Measurements from ENCODE around the gene POLH. TPM values are rescaled to one million over a fixed set of nuclear protein-coding genes. Genes with fewer than 3 reads are reported as not detected.

Gene POLH
- total and polyA plus RNA-seq, 4 donors, result 9.5 to 18.0 (median 11.9) TPM

DNA sequence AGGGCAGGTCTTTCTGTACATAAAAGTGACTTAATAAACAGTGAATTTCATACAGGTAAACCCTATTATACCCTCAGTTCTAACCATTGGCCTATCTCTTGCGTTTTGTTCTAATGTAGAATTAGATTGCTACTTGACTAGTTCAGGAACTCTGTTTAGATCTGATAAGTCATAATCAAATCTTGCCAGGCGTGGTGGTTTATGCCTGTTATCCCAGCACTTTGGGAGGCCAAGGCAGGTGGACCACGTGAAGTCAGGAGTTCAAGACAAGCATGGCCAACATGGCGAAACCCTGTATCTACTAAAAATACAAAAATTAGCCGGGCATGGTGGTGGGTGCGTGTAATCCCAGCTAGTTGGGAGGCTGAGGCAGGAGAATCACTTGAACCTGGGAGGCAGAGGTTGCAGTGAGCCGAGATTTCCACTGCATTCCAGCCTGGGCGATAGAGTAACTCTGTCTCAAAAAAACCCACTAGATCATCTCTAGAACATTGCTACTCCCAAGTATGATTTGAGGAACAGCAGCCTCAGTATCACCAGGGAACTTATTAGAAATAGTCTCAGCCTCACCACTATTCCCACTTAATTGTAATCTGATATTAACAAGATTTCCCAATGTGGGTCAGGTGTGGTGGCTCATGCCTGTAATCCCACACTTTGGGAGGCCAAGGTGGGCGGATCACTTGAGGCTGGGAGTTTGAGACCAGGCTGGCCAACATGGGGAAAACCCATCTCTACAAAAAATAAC is 40.9 kb downstream of the POLH start:
- DNase-seq (ENCODE audit: low read depth in 4 of 6, low spot score in 6 of 6), result no peak
- H3K4me3 ChIP-seq (ENCODE audit: low read depth, low read length), result no peak overlapping the region
- no peak overlapping the region for H3K27ac ChIP-seq (ENCODE audit: low read depth, low read length)
- 97% methylated on average over 3 of the region's 9 CpGs for WGBS (ENCODE audit: insufficient coverage)
- H3K36me3 ChIP-seq (ENCODE audit: control insufficient read depth, insufficient read depth, low read length), result peaks cover 51% of the 10 kb centered on the region
- H3K4me1 ChIP-seq (ENCODE audit: control insufficient read depth, insufficient read depth, low read length), result no peaks in the 10 kb centered on the region
- no peaks in the 10 kb centered on the region for H3K9me3 ChIP-seq (ENCODE audit: control insufficient read depth, insufficient read depth, low read length)
- no peaks in the 10 kb centered on the region for H3K27me3 ChIP-seq (ENCODE audit: control insufficient read depth, insufficient read depth, low read length)

- Histone ChIP-seq H3K4me1 (ENCODE audit: control insufficient read depth, insufficient read depth, low read length) (no peaks in the 10 kb centered on the region), H3K9me3 (ENCODE audit: control insufficient read depth, insufficient read depth, low read length) (no peaks in the 10 kb centered on the region), H3K27ac (ENCODE audit: low read depth, low read length) (no peak overlapping the region), H3K36me3 (ENCODE audit: control insufficient read depth, insufficient read depth, low read length) (peaks cover 71% of the 10 kb centered on the region), H3K27me3 (ENCODE audit: control insufficient read depth, insufficient read depth, low read length) (no peaks in the 10 kb centered on the region), H3K4me3 (ENCODE audit: low read depth, low read length) (no peak overlapping the region)
- DNase-seq (ENCODE audit: low read depth in 4 of 6, low spot score in 6 of 6), result no peak
- WGBS (ENCODE audit: insufficient coverage), result 97% methylated on average over 10 of the region's 12 CpGs
Observed at GRCh38 chr6:43621078-43621835, 45.3 kb downstream of the POLH start.

- Histone ChIP-seq H3K9me3 (ENCODE audit: control insufficient read depth, insufficient read depth, low read length) (no peaks in the 10 kb centered on the region), H3K27me3 (ENCODE audit: control insufficient read depth, insufficient read depth, low read length) (no peaks in the 10 kb centered on the region), H3K4me1 (ENCODE audit: control insufficient read depth, insufficient read depth, low read length) (no peaks in the 10 kb centered on the region), H3K36me3 (ENCODE audit: control insufficient read depth, insufficient read depth, low read length) (peaks cover 71% of the 10 kb centered on the region), H3K4me3 (ENCODE audit: low read depth, low read length) (no peak overlapping the region), H3K27ac (ENCODE audit: low read depth, low read length) (no peak overlapping the region)
- 96% methylated on average over 5 of the region's 10 CpGs for WGBS (ENCODE audit: insufficient coverage)
- DNase-seq (ENCODE audit: low read depth in 4 of 6, low spot score in 6 of 6), result no peak
Observed at GRCh38 chr6:43621836-43622180, 45.8 kb downstream of the POLH start.

- Histone ChIP-seq H3K4me1 (ENCODE audit: control insufficient read depth, insufficient read depth, low read length) (peaks cover 5% of the 10 kb centered on the region), H3K27ac (ENCODE audit: low read depth, low read length) (no peak overlapping the region), H3K9me3 (ENCODE audit: control insufficient read depth, insufficient read depth, low read length) (no peaks in the 10 kb centered on the region), H3K4me3 (ENCODE audit: low read depth, low read length) (no peak overlapping the region), H3K36me3 (ENCODE audit: control insufficient read depth, insufficient read depth, low read length) (peaks cover 68% of the 10 kb centered on the region), H3K27me3 (ENCODE audit: control insufficient read depth, insufficient read depth, low read length) (no peaks in the 10 kb centered on the region)
- no peak for DNase-seq (ENCODE audit: low read depth in 4 of 6, low spot score in 6 of 6)
- WGBS (ENCODE audit: insufficient coverage), result 96% methylated on average over 10 of the region's 10 CpGs
Observed at GRCh38 chr6:43622541-43622940, 46.6 kb downstream of the POLH start.

DNA sequence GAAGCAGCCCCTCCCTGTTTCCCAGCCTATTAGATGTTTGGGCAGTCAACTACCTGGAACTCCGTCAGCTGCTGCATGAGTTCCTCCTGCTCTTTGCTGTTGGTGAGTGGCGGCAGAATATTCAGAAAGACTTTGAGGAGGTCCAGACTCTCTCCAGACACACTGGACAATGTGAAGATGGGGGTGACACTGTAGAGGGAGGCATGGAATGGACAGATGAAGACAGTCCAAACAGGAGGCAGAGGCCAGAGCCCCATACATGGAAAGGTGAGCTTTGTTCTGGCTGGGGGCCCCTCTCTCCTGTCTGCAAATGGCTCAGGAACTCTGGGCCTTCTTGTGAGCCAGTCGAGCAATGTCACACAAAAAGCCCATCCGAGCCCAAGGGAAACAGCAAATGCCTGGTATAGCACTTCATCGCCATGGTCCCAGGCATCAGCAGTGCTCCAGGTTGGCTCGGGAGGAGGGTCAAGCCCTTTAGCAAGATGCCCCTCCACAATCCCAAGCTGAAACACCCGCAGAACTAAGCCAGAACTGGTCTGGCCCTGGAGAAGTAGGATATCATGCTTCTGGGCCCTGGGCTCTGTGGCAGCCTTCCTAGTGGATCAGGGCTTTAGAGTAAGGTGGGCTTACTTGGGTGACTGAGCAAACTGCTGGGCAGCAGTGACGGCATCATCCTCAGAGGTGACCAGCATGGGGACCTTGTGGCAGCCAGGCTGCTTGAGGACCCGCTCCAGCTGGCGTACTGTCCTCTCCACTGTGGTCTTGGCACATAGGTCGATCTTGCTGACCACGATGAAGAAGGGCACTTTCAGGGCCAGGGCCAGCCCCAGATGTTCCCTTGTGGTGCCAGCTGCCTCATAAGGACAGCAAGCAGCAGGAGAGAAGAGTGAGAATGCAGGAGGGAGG is 48.1 kb downstream of the POLH start:
- Histone ChIP-seq H3K27ac (ENCODE audit: low read depth, low read length) (no peak overlapping the region), H3K9me3 (ENCODE audit: control insufficient read depth, insufficient read depth, low read length) (no peaks in the 10 kb centered on the region), H3K4me1 (ENCODE audit: control insufficient read depth, insufficient read depth, low read length) (peaks cover 15% of the 10 kb centered on the region), H3K36me3 (ENCODE audit: control insufficient read depth, insufficient read depth, low read length) (peaks cover 59% of the 10 kb centered on the region), H3K4me3 (ENCODE audit: low read depth, low read length) (no peak overlapping the region), H3K27me3 (ENCODE audit: control insufficient read depth, insufficient read depth, low read length) (no peaks in the 10 kb centered on the region)
- DNase-seq (ENCODE audit: low read depth in 4 of 6, low spot score in 6 of 6), result no peak
- 88% methylated on average over 11 of the region's 12 CpGs for WGBS (ENCODE audit: insufficient coverage)

DNA sequence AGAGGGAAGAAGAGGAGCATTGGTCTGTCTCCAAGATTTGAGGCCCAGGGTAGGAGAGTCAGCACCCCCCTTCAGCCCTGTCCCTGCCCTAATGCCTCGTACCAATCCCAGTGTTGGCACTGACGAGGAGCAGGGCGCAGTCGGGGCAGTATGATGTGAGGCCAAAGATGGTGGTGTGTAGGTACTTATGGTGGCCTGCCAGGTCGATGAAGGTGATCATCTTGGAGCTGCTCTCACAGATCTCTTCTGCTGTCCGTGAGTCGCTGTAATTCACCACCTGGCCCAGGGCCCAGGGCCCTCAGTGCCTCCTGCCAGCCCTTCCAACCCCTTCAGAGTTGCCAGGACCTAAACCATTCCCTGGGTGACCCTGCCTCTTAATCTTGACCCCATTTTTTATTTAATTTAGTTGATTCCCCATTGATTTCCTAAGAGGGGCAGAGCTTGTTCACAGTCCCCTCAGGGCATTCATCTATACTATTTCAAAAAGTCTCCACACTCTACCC is 48.9 kb downstream of the POLH start:
- peaks cover 59% of the 10 kb centered on the region for H3K36me3 ChIP-seq (ENCODE audit: control insufficient read depth, insufficient read depth, low read length)
- no peaks in the 10 kb centered on the region for H3K27me3 ChIP-seq (ENCODE audit: control insufficient read depth, insufficient read depth, low read length)
- H3K27ac ChIP-seq (ENCODE audit: low read depth, low read length), result no peak overlapping the region
- no peaks in the 10 kb centered on the region for H3K9me3 ChIP-seq (ENCODE audit: control insufficient read depth, insufficient read depth, low read length)
- WGBS (ENCODE audit: insufficient coverage), result 95% methylated on average over 5 of the region's 7 CpGs
- H3K4me1 ChIP-seq (ENCODE audit: control insufficient read depth, insufficient read depth, low read length), result peaks cover 20% of the 10 kb centered on the region
- DNase-seq (ENCODE audit: low read depth in 4 of 6, low spot score in 6 of 6), result no peak
- no peak overlapping the region for H3K4me3 ChIP-seq (ENCODE audit: low read depth, low read length)

DNA sequence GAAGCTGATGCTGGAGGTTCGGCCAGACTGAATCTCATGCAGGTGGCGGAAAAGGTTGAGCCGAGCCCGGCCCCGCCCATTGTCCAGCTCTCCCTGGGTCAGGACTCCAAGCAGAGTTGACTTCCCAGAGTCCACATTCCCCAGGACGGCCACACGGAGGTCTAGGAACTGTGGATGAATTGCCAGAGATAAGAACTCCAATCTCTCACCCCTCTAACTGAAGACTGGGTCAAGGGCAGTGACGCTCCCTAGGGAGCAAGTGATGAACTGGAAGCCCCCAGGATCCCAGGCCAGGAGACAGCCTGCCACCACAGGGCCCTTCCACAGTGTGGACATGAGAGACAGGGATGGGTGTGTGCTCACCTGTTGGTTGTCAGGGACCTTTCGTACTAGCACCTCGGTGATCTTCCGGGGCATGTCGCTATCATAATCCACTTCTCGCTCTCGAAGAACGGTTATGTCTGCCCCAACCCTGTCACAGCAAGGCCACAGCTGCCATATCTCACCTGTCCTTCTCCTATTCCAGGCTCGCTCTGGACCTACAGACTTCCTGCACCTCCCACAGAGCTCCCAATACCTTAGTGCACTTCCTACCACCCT is 49.5 kb downstream of the POLH start:
- H3K27me3 ChIP-seq (ENCODE audit: control insufficient read depth, insufficient read depth, low read length), result no peaks in the 10 kb centered on the region
- no peak for DNase-seq (ENCODE audit: low read depth in 4 of 6, low spot score in 6 of 6)
- H3K9me3 ChIP-seq (ENCODE audit: control insufficient read depth, insufficient read depth, low read length), result no peaks in the 10 kb centered on the region
- 98% methylated on average over 16 of the region's 16 CpGs for WGBS (ENCODE audit: insufficient coverage)
- peaks cover 59% of the 10 kb centered on the region for H3K36me3 ChIP-seq (ENCODE audit: control insufficient read depth, insufficient read depth, low read length)
- H3K4me1 ChIP-seq (ENCODE audit: control insufficient read depth, insufficient read depth, low read length), result peaks cover 26% of the 10 kb centered on the region
- H3K27ac ChIP-seq (ENCODE audit: low read depth, low read length), result no peak overlapping the region
- no peak overlapping the region for H3K4me3 ChIP-seq (ENCODE audit: low read depth, low read length)

DNA sequence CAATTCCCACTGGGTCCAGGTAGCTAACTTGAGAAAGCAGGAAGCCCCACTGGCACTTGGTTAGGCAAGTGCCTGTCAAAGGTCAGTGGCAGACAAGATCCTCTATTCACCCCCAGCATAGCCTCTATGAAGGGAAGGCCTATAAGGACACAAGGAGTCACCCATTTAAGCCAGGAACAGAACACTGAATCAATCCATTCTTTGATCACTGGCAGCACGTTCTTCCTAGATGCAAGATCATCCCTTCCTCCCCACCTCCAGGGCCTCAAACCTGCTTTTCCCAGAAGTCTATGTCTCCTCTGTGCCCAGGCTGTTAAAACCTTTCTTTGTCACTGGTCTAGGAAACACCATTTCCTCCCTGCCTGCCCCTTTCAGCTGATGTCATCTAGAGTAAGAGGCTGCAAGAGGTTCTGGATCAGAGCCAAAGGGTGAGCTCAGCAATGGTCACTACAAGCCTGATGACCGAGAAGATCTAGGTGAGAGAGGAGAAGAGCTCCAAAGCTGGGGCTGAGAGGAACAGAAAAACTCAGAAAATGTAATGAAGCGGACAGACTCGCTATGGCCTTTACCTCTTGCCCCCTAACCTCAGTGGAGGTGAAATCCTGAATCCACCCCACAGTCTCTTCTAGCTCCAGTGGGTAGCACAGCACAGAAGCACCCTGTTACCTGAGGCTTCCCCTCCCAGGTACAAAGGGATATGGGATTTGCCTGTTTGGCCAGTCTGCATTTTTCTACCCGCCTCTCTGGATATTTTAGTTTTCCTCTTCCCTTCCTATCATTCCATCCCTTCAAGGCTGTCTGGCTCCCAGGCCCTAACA is 51.2 kb downstream of the POLH start:
- peak in 2 of 6 donors; percentile 64 to 66 for DNase-seq (ENCODE audit: low read depth in 4 of 6, low spot score in 6 of 6)
- Histone ChIP-seq H3K9me3 (ENCODE audit: control insufficient read depth, insufficient read depth, low read length) (no peaks in the 10 kb centered on the region), H3K4me3 (ENCODE audit: low read depth, low read length) (no peak overlapping the region), H3K36me3 (ENCODE audit: control insufficient read depth, insufficient read depth, low read length) (peaks cover 42% of the 10 kb centered on the region), H3K27me3 (ENCODE audit: control insufficient read depth, insufficient read depth, low read length) (no peaks in the 10 kb centered on the region), H3K4me1 (ENCODE audit: control insufficient read depth, insufficient read depth, low read length) (peaks cover 27% of the 10 kb centered on the region), H3K27ac (ENCODE audit: low read depth, low read length) (peak overlapping the region; percentile 6)
- 59% methylated on average over 2 of the region's 5 CpGs for WGBS (ENCODE audit: insufficient coverage)

Measured in spinal cord (tissue), 10 donors.